ENCODE results near the gene ATP2B2.

DNA sequence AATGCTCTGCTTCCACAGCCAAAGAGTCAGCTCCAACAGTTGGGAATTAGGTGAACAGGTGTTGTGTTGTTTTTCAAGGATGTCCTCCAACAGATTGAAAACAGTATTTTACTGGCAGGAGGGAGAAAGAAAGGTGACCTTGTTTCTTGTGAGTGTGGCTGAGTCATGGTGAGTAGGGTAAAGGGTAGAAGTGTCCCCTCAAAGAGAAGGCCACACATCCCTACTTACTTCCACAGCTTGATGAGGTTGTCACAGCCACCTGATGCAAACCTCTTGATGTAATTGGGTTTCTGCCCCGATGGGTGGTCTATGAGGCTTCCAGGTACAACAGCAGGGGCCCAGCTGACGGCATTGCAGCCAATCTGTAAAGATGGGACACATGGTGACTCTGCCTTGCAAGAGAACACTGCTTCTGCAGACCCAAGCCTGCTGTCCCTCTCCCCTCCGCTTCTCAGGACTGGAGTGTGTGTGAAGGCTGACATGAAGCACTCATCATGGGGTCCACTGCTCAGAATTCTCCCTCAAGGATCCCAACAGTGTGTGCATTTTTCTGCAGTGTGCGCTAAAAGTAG, 200.0 kb downstream of the ATP2B2 start:
- TF ChIP-seq POLR2A (IDR thresholded peaks at IDR 0.05; ENCODE audit: low read length) = no peak
- no peak for TF ChIP-seq GATA1 (IDR thresholded peaks at IDR 0.05; ENCODE audit: low read depth, low read length)

All from erythroblast (primary cell).